ENCODE measurements around the gene OLFM3.

OLFM3 gene

GRCh38 chr1:101996825-101997465 lies at the start of gene OLFM3:
TSS of gene OLFM3 (minus strand) at chr1:101996926.
- no peak for DNase-seq

GRCh38 chr1:102045752-102046151 lies 49.0 kb upstream of the OLFM3 start:
- DNase-seq: no peak

- DNase-seq: no peak
Measured at GRCh38 chr1:102032534-102032933, 35.8 kb upstream of the OLFM3 start.

GRCh38 chr1:102019530-102019929 lies 22.8 kb upstream of the OLFM3 start:
- no peak for DNase-seq

- DNase-seq: no peak
Measured at GRCh38 chr1:102015728-102016127, 19.0 kb upstream of the OLFM3 start.

- DNase-seq: peak; percentile 7
Measured at GRCh38 chr1:102002057-102002456, 5.3 kb upstream of the OLFM3 start.

- peak; percentile 18 for DNase-seq
Measured at GRCh38 chr1:101995984-101996745, 561 bp downstream of the OLFM3 start.

- DNase-seq: no peak
Measured at GRCh38 chr1:101993710-101994109, 3.0 kb downstream of the OLFM3 start.

GRCh38 chr1:101992821-101993575 lies 3.7 kb downstream of the OLFM3 start:
- DNase-seq: no peak

- DNase-seq: no peak
Measured at GRCh38 chr1:101980974-101981373, 15.8 kb downstream of the OLFM3 start.

- no peak for DNase-seq
Measured at GRCh38 chr1:101977266-101977665, 19.5 kb downstream of the OLFM3 start.

GRCh38 chr1:101976161-101976560 lies 20.6 kb downstream of the OLFM3 start:
- DNase-seq: no peak

- no peak for DNase-seq
Measured at GRCh38 chr1:101975371-101975770, 21.4 kb downstream of the OLFM3 start.

GRCh38 chr1:101974599-101975274 lies 22.0 kb downstream of the OLFM3 start:
- no peak for DNase-seq

GRCh38 chr1:101971304-101971703 lies 25.4 kb downstream of the OLFM3 start:
- no peak for DNase-seq

- no peak for DNase-seq
Measured at GRCh38 chr1:101967871-101968270, 28.9 kb downstream of the OLFM3 start.

GRCh38 chr1:101965341-101965740 lies 31.4 kb downstream of the OLFM3 start:
- no peak for DNase-seq

GRCh38 chr1:101964708-101965107 lies 32.0 kb downstream of the OLFM3 start:
- DNase-seq: no peak

GRCh38 chr1:101960142-101960541 lies 36.6 kb downstream of the OLFM3 start:
- no peak for DNase-seq

- no peak for DNase-seq
Measured at GRCh38 chr1:101959456-101959855, 37.3 kb downstream of the OLFM3 start.

- no peak for DNase-seq
Measured at GRCh38 chr1:101957771-101958170, 39.0 kb downstream of the OLFM3 start.

- no peak for DNase-seq
Measured at GRCh38 chr1:101953623-101954022, 43.1 kb downstream of the OLFM3 start.

- DNase-seq: no peak
Measured at GRCh38 chr1:101945884-101946283, 50.8 kb downstream of the OLFM3 start.
